GM18505 (cell line): ENCODE data around the gene SERPINA9.
"Not testable (repeated sequence)": the region's sequence is repeated elsewhere in the genome, so short reads cannot be mapped to it uniquely, and the experiment has no call there.

ENCODE experiments used
- ATAC-seq: cut with Tn5 transposase; IDR thresholded peaks from one replicate; pipeline ENCODE4 v1.9.1; 2021; ENCODE audit not compliant: unreplicated experiment
- POLR2A ChIP-seq: IDR thresholded peaks from 4 replicates; pipeline ENCODE4 v1.6.1; 2011; ENCODE audit warnings: borderline replicate concordance; ENCODE audit not compliant: insufficient read depth, insufficient read length; ENCODE audit errors: extremely low read depth

Gene SERPINA9

DNA sequence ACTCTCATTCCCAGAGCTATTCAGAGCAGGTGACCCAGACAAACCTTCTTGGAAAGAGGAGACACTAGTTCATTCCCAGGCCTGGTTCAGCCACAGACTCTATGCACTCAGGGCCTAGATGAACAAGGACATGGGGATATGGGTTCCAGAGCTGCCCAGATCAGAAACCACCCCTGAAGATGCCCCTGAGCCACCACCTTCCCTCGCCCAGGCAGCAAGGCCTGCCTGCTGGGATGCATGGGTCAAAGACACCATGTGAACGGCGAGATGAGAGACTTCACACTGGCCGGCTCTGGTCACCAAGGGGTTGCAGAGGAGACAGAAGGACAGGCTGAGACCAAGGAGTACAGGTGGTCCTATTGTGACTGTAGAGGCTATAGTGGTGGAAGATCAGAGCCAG, 29.2 kb upstream of the SERPINA9 start:
- ATAC-seq, result no peak
- no peak for TF ChIP-seq POLR2A

DNA sequence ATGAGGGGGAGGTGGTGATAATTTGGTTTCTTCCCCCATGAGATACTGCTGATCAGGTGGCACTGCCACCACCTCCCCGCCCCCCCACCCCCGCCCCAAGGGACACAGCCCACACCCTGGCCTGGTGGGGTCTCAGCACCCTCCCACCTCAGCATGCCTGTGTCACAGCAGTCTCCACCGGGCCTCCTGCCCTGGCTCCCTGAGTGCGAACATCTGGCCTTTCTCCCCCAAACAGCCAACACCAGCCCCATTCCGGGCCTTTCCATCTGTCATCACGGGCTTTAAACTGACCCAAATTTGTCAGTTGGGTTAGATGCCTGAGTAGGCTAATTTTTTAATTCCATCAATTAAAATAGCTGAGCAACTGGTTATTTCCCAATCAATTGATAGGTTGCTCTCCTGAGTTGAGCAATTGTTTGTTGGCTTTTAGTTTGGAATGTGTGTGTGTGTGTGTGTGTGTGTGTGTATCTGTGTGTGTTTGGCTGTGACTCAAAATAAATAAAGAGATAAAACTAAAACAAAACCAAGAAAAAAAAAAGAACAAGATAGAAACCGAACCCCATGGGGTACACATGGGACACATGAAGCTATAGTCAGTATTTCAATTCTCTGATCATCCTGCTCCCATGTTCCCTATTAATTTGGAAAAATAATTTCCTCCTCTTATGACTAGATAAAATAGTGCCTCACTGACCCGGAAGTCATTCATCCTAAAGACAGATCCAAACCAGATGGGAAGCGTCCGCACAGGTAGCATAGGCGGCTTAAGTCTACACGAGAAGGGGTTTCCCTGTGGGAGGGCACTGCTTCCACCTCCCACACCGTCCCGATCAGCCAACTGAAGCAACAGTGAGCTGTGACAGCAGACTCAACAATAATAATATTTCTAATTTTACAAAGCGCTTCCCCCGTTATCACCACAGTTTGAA, 25.9 kb upstream of the SERPINA9 start:
- no peak for ATAC-seq
- TF ChIP-seq POLR2A, result no peak

DNA sequence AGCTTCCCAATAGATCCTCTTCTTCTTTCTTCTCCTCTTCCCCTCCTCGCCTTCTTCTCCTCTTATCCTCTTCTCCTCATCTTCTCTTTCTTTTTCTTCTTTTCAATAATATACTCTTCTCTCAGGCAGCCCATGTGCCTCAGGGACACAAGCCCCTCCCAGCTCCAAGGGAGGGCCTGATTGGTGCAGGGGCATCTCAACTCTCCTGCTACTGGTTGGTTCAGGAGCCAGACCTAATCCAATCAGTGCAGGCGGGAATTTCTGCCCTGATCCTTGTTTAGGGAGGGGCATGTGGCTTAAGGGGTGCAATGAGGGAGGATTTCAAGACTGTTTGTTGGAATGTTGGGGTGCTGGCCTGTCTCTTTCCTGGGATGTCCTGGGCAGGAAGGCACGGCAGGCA, 24.3 kb upstream of the SERPINA9 start:
- no peak for TF ChIP-seq POLR2A
- no peak for ATAC-seq

DNA sequence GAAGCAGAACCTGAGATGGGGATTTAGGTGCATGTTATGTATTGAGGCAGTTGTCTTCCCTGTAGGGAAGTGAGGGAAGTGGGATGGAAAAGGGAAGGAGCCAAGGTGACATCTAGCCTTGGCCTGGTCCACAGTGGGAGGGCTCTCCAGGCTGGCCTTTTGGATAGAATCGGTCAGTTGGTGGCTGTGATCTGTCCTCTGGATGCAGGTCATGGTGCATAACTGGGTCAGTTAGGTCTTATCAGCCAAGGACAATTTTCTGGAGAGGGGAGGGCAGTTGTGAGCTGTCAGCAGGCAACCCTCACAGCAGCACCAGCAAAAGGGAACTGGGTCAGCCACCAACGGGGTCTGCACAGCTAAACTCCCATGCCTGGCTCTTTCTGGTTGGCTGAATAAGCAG, 23.7 kb upstream of the SERPINA9 start:
- no peak for ATAC-seq

DNA sequence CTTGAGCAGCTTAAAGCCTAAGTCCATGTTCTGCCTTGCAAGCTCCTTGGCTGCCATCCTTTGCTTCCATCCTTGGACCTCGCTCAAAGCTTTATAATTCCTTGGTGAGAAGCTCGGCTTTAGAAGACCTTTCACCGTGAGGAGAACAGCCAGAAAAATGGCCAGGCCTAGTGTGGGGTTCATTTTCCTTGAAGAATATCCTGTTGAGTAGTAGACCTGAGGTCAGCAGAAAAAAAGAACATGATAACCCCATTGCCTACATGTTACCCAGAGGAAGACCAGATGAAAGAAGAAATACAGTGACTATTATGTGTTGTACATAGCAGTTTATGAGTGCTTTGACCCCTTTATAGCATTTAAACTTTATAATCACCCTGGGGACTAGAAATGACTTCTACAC, 22.2 kb upstream of the SERPINA9 start:
- no peak for TF ChIP-seq POLR2A
- no peak for ATAC-seq

More for the DNA sequence above, 23.7 kb upstream of the SERPINA9 start:
- no peak for TF ChIP-seq POLR2A

DNA sequence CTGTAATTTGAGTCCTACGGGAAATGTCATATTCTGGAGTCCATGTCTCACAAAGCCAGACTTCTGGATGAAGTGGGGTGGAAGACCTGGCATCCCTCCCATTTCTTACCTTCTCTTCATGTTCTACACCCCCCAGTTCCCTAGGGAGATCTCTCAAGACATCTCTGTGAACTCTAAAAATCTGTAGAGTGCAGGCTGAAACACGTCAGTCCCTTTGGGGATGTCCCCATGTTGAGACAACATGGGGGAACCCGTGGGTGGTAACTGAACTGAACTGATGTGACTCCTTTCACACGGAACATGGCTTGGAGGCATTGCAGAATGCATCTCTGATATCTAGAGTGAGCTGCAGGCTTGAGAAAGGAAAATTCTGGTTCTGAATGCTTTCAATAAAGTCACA, 18.1 kb upstream of the SERPINA9 start:
- ATAC-seq, result no peak

DNA sequence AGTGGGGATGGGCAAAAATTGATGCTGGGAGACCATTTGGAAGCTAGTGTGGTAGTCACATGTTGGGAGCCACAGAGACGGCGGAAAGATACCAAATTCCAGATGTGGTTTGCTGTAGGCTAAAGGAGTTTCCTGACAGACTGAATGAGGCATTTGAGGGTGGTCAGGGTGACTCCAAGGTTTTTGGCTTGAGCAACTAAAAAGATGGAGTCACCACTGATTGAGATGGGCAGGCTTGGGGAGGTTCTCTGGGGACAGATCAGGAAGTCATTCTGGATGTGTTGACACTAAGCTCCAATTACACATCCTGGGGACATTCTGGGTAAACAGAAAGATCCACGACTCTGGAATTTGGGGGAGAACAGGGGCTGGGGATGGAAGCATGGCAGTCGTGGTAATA, 15.5 kb upstream of the SERPINA9 start:
- ATAC-seq, result no peak
- no peak for TF ChIP-seq POLR2A

More for the DNA sequence above, 18.1 kb upstream of the SERPINA9 start:
- no peak for TF ChIP-seq POLR2A

DNA sequence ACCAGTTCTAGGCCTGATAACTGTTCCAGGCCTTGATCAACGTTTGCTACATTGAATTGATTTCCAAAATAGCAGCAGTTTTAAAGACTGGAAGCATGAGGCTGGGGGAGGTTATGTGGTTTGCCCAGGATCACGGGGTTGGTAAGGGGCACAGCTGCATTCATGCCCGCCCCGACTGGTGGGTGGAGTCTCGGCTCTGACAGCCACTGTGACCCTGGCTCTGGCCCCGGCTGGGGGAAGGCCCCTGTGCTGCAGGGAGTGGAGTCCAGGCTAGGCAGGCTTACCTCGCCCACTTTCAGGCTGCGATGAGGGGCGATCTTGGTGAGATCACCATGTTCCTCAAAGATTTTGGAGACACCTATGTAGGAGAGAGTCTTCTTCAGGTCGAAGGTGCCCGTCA, 13.3 kb upstream of the SERPINA9 start:
- no peak for ATAC-seq
- TF ChIP-seq POLR2A, result no peak

DNA sequence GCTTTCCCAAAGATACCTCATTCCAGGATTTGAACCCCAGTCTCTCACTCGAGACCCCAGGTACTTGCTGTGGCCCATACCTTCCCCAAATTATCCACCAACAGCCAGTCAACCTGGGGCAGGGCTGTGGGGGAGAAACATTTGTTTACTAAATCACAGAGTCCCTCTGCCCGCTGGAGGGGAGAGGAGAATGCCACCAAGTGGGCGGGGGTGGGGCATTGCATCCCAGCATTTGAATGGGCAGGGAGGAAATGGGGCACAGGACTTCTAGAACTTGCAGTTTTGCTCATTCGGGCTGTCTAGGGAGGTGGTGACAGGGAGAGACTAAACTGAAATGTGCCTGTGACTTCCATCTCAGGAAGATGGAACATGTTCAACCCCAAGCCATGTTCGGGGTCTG, 10.9 kb upstream of the SERPINA9 start:
- ATAC-seq, result no peak
- no peak for TF ChIP-seq POLR2A

DNA sequence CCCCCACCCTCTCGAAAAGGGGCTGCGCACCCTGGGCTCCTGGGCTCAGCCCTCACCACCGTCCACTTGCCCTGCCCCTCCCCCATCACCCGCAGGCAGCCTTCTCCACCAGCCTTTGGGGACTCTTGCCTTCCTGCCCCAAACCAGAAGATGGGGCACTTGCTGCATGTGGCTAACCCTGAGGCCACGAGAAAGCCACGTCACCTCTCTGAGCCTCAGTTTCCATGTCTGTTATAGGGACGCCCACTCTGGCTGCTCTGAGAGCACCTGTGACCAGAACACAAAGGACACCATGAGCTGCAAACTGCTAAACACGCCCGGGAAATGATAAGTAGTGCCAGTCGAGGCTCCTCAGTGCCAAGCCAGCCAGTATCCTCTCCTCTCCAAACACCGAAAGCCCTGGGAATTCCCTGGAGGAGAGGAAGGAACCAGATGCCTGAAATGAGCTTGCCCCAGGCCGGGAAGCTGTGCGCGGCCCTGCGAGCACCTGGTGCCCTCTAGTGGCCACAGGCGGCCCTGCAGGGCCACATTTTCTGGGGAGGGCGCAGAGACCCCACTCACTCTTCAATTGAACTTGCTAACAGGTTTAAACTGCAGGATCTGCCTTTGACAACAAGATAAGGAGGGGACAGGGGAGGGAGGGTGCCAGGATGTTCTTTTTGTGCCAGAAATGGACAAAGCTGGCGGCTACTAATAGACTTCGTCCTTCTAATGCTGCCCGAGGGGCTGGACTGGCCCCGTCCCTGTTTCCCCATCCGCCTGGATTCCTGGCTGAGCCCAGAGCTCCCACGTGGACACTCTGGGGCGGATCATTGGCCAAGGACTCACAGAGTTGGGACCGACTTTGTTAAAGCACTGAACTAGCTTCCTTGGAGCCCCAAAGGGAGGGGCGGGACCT, 10.2 kb upstream of the SERPINA9 start:
- no peak for TF ChIP-seq POLR2A
- ATAC-seq, result no peak

DNA sequence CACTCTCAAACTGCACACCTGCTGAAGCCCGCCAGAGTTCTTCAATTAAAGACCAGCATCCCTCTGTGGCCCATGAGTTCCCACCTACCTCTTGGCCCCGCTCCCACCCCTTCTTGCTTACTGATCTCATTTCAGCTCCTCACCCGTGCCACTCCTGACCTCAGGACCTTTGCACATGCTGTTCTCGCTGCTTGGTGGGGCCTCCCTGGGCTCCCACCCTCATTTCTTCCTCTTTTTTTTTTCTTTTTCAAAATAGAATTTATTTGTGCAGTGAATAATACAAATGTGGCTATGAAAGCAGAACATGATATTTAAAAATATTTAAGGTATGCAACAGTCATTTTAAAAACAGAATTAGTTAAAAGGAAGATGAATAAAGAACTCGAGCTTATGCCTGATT, 8.5 kb upstream of the SERPINA9 start:
- no peak for ATAC-seq
- no peak for TF ChIP-seq POLR2A

DNA sequence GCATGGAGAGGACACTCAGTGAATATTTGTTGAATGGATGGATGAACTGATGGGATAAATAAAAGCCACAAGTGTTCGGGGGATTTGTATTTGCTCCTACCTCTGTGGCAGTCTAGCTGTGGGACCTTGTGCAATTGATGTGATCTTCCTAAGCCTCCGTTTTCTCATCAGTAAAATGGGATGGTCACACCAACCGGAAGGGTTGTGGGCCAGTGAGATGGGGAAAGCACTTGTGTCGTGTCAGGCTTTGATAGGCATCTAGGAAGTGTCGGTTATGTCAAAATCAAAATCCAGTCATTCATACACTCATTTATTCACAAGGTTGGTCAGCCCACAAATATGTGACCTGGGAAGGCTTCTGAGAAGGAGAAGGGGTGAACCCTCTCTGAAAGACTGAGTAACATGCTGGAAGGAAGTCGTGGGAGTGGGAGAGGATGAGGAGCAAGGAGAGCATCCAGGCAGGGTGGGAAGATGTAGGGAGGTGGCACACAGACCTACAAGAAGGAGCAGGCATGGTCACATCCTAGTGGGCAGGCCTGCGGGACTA, 7.8 kb upstream of the SERPINA9 start:
- no peak for TF ChIP-seq POLR2A
- ATAC-seq, result no peak

DNA sequence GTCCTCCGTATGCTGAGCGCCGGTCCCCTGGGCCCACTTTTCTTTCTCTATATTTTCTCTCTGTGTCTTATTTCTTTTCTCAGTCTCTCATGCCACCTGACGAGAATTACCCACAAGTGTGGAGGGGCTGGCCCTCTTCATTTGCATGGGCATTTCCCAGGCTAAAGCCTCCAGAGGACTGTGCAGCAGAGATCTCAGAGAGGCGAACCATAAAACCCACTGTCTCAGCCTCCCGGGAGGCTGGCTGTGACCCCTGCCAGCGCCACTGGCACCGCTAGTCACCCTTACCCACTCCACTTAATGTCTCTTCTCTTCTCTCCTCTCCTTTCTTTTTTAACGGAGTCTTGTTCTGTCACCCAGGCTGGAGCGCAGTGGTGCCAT, 7.1 kb upstream of the SERPINA9 start:
- ATAC-seq, result no peak
- no peak for TF ChIP-seq POLR2A

DNA sequence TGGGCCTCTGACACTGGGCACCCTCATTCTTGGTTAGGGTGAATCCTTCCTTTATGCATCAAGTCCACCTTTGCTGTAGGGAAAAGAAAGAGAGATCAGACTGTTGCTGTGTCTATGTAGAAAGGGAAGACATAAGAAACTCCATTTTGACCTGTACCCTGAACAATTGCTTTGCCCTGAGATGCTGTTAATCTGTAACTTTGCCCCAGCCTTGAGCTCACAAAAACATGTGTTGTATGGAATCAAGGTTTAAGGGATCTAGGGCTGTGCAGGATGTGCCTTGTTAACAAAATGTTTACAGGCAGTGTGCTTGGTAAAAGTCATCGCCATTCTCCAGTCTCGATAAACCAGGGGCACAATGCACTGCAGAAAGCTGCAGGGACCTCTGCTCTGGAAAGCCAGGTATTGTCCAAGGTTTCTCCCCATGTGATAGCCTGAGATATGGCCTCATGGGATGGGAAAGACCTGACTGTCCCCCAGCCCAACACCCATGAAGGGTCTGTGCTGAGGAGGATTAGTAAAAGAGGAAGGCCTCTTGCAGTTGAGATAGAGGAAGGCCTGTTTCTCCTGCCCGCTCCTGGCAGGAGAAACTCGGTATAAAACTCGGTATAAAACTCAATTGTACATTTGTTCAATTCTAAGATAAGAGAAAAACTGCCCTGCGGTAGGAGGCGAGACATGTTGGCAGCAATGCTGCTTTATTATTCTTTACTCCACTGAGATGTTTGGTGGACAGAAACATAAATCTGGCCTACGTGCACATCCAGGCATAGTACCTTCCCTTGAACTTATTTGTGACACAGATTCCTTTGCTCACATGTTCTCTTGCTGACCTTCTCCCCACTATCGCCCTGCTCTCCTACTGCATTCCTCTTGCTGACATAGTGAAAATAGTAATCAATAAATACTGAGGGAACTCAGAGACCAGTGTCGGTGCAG, 6.4 kb upstream of the SERPINA9 start:
- ATAC-seq, result not testable (repeated sequence)
